Measurements from ENCODE around the gene CDH13.
A peak's percentile ranks its signal among the peaks of the same experiment; 100 is the strongest.

CDH13 gene

DNA sequence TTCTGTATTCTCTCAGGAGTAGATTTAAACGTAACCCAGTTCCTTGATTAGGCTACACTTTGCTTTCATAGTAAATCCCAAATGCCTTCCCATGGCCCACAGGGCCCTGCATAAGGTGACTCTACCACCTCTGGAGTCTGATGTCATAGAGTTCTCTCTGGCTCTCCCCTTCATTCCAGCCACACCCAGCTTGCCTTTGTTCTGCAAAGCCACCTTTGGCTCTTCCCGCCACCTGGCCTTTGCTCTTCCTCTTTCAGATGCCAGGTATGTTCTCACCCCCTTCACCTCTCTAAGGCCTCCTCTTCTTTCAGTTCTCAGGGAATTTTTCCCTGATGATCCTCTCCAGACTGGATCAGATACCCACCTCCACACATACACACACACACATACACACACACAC, 1039.7 kb downstream of the CDH13 start:
- Mint-ChIP-seq H3K4me1 (no peaks in the 10 kb centered on the region), H3K36me3 (ENCODE audit: low read depth) (peaks cover 1% of the 10 kb centered on the region), H3K4me3 (no peak overlapping the region), H3K27me3 (ENCODE audit: low read depth, poor library complexity) (peaks cover 10% of the 10 kb centered on the region), H3K9me3 (peaks cover 66% of the 10 kb centered on the region), H3K27ac (no peak overlapping the region)
- no peak for DNase-seq
- TF ChIP-seq, protein P1, sequence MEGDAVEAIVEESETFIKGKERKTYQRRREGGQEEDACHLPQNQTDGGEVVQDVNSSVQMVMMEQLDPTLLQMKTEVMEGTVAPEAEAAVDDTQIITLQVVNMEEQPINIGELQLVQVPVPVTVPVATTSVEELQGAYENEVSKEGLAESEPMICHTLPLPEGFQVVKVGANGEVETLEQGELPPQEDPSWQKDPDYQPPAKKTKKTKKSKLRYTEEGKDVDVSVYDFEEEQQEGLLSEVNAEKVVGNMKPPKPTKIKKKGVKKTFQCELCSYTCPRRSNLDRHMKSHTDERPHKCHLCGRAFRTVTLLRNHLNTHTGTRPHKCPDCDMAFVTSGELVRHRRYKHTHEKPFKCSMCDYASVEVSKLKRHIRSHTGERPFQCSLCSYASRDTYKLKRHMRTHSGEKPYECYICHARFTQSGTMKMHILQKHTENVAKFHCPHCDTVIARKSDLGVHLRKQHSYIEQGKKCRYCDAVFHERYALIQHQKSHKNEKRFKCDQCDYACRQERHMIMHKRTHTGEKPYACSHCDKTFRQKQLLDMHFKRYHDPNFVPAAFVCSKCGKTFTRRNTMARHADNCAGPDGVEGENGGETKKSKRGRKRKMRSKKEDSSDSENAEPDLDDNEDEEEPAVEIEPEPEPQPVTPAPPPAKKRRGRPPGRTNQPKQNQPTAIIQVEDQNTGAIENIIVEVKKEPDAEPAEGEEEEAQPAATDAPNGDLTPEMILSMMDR (IDR thresholded peaks at IDR 0.05), result no peak

DNA sequence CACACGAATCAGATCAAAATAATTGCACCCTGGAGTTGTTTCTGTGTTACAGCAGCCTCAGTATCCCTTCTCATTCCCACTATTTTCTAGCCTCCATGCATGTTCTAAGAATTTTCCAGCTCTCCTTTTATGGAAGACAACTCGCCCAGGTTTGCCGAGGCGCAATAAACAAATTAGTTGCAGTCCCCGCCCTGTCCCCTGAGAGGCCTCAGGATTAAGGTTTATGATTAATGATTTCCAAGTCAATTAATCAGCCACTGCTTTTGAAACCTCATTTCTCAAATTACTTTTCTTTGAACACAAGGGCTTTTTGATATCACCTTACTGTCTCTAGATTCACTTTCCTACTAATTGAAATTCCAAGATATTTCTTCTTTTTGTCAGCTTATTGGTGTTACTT, 1042.7 kb downstream of the CDH13 start:
- Mint-ChIP-seq H3K27ac (no peak overlapping the region), H3K4me3 (no peak overlapping the region), H3K27me3 (ENCODE audit: low read depth, poor library complexity) (peaks cover 10% of the 10 kb centered on the region), H3K4me1 (no peaks in the 10 kb centered on the region), H3K36me3 (ENCODE audit: low read depth) (peaks cover 7% of the 10 kb centered on the region), H3K9me3 (peaks cover 60% of the 10 kb centered on the region)
- TF ChIP-seq, protein P1 (IDR thresholded peaks at IDR 0.05), result no peak
- DNase-seq, result no peak

DNA sequence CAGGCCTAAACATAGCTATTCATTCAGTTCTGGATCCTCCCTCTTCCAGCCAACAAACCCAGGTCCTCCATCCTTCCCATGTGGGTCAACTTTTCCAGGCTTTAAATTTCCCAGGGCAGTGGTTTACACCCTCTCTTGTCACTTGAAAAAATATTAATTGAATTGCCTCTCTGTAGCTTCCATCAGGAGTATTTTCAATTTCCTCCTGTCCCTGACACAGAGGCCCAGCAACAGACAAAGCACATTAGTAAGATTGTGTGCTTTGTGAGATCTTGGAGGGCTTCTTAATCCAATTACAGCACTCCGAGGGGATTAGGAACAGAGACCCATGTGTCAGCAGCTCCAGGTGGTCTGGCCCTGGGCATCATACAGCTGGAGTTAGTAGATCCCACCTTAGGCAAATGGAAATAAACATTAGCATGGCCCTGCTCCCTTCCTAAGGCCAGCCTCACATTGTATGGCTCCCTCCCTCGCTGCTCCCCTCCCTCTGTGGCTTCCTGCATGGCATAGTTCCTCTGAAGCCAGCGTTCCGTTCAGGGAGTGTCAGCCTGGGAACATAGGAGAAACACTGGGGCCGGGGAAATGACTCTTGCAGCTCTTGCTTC, 1048.3 kb downstream of the CDH13 start:
- peaks cover 3% of the 10 kb centered on the region for H3K27me3 Mint-ChIP-seq (ENCODE audit: low read depth, poor library complexity)
- H3K36me3 Mint-ChIP-seq (ENCODE audit: low read depth), result peaks cover 7% of the 10 kb centered on the region
- H3K27ac Mint-ChIP-seq, result no peak overlapping the region
- no peak for DNase-seq
- H3K4me1 Mint-ChIP-seq, result peaks cover 29% of the 10 kb centered on the region
- peaks cover 28% of the 10 kb centered on the region for H3K9me3 Mint-ChIP-seq
- TF ChIP-seq, protein P1 (IDR thresholded peaks at IDR 0.05), result no peak
- no peak overlapping the region for H3K4me3 Mint-ChIP-seq

DNA sequence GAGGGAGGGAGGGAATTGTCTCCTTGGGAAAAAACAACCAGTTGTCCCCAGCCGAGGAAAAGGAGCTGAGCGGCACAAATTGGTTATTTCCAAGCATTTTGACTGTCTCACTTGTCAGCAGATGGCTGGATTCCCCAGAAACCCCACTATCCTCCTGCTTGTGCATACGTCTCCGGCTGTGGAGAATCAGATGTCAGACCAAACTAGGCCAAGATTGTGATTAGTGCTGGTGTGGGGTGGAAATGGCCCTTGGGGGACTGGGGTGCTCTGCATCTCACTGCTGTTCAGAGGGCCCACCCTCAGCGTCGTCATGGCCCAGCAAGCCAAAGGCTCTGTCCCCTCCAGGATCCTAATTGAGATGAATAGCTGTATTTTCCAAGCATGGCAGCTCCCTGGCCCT, 1049.3 kb downstream of the CDH13 start:
- Mint-ChIP-seq H3K9me3 (peaks cover 17% of the 10 kb centered on the region), H3K27me3 (ENCODE audit: low read depth, poor library complexity) (peaks cover 3% of the 10 kb centered on the region), H3K36me3 (ENCODE audit: low read depth) (peaks cover 7% of the 10 kb centered on the region), H3K4me1 (peaks cover 39% of the 10 kb centered on the region), H3K4me3 (no peak overlapping the region), H3K27ac (no peak overlapping the region)
- no peak for DNase-seq
- TF ChIP-seq, protein P1 (IDR thresholded peaks at IDR 0.05), result no peak

DNA sequence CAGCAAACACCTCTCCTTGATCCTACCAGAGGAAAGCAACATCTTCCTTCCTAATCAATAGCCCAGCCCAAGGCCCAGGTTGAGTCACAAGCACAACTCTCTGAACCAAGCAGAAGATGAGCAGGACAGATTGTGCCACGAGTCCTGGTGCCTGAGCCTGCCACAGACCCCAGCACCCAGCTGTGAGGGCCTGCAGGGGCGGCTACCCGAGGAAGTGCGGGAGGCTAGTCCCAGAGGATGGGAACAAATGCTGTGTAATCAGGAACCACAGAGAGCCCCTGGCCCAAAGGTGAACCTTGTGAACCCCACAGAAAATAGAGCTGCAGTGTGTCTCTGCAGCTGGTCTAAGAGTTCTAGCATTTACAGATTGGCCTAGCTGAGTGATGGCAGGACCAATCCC, 1054.2 kb downstream of the CDH13 start:
- Mint-ChIP-seq H3K27ac (no peak overlapping the region), H3K36me3 (ENCODE audit: low read depth) (no peaks in the 10 kb centered on the region), H3K4me1 (peaks cover 52% of the 10 kb centered on the region), H3K4me3 (no peak overlapping the region), H3K9me3 (no peaks in the 10 kb centered on the region), H3K27me3 (ENCODE audit: low read depth, poor library complexity) (peaks cover 7% of the 10 kb centered on the region)
- TF ChIP-seq, protein P1 (IDR thresholded peaks at IDR 0.05), result no peak
- no peak for DNase-seq

DNA sequence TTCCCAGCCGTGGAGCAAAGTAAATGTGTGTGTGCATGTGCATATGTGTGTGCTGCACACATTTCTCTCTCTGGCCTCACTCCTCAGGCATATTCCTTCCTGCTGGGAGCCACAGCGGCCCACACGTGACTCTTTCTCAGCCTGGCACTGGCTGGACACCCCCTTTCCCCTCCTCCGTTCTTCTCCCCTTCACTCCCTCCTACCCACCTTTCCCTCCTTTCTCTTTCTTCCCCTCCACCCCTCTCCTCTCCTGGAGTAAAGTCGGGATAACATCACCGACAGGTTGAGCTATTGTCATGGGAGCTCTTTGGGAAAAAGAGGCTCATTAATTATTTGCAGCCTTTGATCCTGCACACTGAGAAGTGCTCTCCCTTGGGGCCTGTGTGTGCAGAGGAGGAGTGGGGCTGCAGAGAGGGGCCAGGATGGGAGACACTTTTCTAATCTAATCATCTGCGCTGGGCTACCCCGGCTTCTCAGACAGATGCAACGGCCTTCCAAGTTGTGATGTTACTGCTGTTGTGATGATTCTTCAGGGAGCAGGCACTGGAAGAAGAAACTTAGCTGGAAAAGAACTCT, 1054.7 kb downstream of the CDH13 start:
- Mint-ChIP-seq H3K27ac (no peak overlapping the region), H3K4me3 (peak overlapping the region; percentile 48), H3K36me3 (ENCODE audit: low read depth) (no peaks in the 10 kb centered on the region), H3K4me1 (peaks cover 47% of the 10 kb centered on the region), H3K27me3 (ENCODE audit: low read depth, poor library complexity) (peaks cover 7% of the 10 kb centered on the region), H3K9me3 (no peaks in the 10 kb centered on the region)
- TF ChIP-seq, protein P1 (IDR thresholded peaks at IDR 0.05), result no peak
- no peak for DNase-seq

All from nephron progenitor cell (in vitro differentiated cells).